C4-2B (cell line): Measurements from ENCODE around the gene TRIM66.

Source experiments
- H3K27ac ChIP-seq: fragments of 450-650 bp; 2 replicates; pipeline ENCODE4 v1.5.1; 2017
- CTCF ChIP-seq: fragments of 450-650 bp; conservative IDR thresholded peaks from 2 replicates; pipeline ENCODE4 v1.5.1; 2017; ENCODE audit warnings: mild to moderate bottlenecking
- ZFX ChIP-seq: fragments of 450-650 bp; IDR thresholded peaks from 2 replicates; pipeline ENCODE4 v1.6.1; 2017

TRIM66 gene

GRCh38 chr11:8713760-8714454, 31.4 kb upstream of the TRIM66 start:
- TF ChIP-seq CTCF (no peak), ZFX (no peak)
- H3K27ac ChIP-seq: no peak overlapping the region

DNA sequence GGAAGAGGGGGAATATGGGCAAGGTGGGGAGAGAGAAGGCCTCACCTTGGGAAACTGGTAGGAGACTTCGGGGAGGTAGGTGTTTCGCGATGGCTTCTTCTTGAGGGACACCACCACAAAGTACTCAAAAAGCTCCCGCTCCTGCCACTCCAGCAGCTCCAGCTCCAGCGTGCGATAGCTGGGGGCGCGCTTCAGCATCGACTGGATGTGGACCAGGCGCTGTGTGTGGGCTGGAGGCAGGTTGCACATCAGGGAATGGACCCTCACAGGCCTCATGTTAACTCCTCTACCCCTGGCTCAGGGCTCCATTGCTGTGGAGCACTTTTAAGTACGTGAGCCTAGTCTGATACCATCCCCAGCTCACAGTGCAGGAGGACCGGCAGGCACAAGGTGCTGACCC, 30.0 kb upstream of the TRIM66 start:
- TF ChIP-seq CTCF (no peak), ZFX (no peak)
- H3K27ac ChIP-seq: no peak overlapping the region

- H3K27ac ChIP-seq: no peak overlapping the region
- TF ChIP-seq CTCF (no peak), ZFX (no peak)
Observed at GRCh38 chr11:8711895-8712442, 29.5 kb upstream of the TRIM66 start.

- TF ChIP-seq CTCF (no peak), ZFX (no peak)
- H3K27ac ChIP-seq: no peak overlapping the region
Observed at GRCh38 chr11:8709777-8710176, 27.3 kb upstream of the TRIM66 start.

GRCh38 chr11:8709002-8709672, 26.7 kb upstream of the TRIM66 start:
- no peak overlapping the region for H3K27ac ChIP-seq
- TF ChIP-seq ZFX (no peak), CTCF (no peak)

- H3K27ac ChIP-seq: no peak overlapping the region
- no peak for TF ChIP-seq ZFX
- TF ChIP-seq CTCF: no peak
Observed at GRCh38 chr11:8707541-8708191, 25.2 kb upstream of the TRIM66 start.

GRCh38 chr11:8706673-8707432, 24.4 kb upstream of the TRIM66 start:
- no peak for TF ChIP-seq ZFX
- TF ChIP-seq CTCF: no peak
- no peak overlapping the region for H3K27ac ChIP-seq
